GM21447 (cell line): Measurements from ENCODE around the gene PHKG1.
"Not testable (repeated sequence)": the region's sequence is repeated elsewhere in the genome, so short reads cannot be mapped to it uniquely, and the experiment has no call there.

Source experiments
- ATAC-seq: cut with Tn5 transposase; IDR thresholded peaks from one replicate; pipeline ENCODE4 v1.9.1; 2021; ENCODE audit not compliant: unreplicated experiment

The PHKG1 gene

DNA sequence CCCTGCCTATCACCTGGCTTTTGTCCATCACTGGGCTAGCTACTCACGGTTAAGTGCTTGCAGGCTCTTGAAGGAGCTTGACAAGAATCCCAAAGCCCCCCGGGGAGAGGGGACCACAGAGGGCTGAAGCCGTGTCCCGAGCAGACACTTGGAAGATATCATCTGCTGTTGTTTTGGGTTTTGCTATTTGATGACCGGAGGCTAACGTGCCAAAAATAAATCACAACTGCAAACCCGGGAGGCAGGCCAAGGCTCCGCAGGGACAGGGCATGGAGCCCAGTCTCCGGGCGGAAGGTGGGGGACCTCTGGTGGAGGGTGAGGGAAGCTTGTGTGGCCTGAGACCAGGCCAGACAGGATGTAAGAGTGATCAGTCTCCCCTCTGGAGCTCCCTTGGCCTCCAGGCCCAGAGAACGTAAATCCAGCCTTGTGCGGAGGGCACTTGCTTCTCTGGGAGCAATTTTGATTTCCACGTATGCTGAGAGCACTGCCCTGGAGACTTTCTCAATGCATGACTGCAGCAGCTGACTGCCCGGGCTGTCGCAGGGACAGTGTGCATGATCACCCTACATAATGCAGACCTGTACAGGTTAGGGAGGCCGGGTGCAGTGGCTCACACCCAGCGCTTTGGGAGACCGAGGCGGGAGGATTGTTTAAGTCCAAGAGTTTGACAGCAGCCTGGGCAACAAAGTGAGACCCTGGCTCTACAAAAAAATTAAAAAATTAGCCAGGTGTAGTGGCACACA, at the start of gene PHKG1:
PHKG1 (minus strand) TSS at position 164 of the 743 bp plus-strand sequence. CDS start 4,011 bp downstream, outside the sequence.
- ATAC-seq = no peak

DNA sequence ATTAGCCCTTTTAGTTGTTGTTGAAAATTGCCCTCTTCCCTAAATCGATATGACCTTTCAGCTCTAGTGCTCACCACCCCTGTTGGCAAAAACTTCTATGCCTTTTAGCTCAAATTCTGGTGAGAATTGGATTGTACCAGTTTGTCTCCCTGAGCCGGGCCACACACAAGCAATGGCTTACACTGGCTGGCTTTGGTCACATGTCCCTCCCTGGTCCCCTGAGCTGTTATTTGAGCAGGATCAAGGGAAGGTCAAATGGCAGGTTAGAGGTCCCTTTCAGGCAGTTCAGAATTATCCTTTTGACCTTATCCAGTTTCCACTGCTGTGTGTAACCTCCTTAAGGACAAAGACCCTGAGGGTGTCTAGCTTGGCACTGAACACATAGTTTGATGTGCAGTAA, 38.3 kb upstream of the PHKG1 start:
- ATAC-seq = not testable (repeated sequence)

DNA sequence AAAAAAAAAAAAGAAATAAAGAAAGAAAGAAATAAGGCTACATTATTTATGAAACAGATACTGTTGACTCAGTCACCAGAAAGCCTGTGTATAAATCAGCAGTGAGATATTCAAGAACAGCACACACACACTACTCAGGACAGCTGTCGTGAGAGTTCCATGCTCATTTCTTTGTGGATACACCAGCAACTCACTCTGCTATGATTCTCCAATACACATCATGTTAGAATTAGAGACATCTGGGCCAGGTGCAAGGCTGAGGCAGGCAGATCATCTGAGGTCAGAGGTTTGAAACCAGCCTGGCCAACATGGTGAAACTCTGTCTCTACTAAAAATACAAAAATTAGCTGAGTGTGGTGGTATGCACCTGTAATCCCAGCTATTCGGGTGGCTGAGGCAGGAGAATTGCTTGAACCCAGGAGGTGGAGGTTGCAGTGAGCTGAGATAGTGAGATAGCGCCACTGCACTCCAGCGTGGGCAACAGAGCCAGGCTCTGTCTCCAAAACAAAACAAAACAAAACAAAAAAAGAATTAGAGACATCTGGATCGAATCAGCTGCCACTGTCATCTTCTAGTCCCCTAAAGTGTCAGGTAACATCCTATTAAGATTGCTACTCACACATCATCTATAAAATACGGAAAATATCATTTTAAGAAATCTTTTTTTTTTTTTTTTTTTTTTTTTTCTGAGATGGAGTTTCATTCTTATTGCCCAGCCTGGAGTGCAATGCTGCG, 34.7 kb upstream of the PHKG1 start:
- ATAC-seq = no peak

DNA sequence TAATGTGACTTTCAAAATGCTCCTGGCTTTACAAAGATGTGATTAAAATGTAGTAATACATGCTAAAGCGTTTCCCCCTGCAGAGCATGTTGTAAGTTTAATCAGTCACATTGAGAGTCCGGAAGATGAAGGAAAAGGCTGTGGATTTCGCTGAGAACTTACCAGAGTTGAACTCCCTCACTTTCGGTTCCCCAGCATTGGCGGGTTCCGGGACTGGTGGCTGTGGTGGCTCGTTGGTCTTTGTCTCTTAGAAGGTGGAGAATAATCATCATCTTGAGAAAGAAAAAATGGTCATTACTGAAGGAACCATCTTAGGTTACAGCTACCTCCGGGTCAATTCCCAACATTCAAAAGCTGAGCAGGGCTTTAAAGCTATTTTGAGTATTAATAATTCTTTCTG, 33.1 kb upstream of the PHKG1 start:
- no peak for ATAC-seq

DNA sequence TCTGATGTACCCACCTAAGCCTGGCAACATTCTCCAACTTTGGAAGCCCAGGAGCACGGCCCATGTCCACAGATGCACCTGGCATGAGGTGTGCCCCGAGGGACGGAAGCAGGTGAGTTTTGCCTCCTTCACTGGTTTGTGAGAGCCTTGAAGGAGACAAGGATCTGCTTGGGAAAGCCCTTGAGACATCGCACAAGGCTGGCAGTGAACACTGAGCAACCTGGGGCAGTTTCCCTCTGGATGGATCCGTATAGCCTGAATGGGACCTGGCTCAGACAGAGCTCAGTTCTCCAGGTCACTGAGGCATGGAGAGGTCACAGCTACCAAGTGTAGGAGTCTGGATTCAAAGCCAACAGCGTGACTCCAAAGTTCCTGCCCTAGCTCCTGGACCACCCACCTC, 32.2 kb upstream of the PHKG1 start:
- ATAC-seq = no peak

DNA sequence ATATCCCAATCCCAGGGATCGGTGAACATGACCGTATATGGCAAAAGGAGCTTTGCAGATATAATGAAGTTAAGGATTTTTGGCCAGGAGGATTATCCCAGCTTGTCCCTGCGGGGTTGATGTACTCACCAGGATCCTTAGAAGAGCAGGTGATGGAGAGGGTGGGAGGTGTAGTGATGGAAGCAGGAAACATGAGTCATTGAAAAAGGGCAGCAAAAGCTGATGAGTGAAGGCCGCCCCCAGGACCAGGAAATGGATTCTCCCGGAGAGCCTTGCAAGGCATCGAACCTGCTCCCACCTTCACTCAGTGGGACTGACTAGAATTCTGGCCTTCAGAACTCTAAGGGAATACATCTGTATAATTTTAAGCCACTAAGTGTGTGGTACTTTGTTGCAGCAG, 28.7 kb upstream of the PHKG1 start:
- no peak for ATAC-seq

DNA sequence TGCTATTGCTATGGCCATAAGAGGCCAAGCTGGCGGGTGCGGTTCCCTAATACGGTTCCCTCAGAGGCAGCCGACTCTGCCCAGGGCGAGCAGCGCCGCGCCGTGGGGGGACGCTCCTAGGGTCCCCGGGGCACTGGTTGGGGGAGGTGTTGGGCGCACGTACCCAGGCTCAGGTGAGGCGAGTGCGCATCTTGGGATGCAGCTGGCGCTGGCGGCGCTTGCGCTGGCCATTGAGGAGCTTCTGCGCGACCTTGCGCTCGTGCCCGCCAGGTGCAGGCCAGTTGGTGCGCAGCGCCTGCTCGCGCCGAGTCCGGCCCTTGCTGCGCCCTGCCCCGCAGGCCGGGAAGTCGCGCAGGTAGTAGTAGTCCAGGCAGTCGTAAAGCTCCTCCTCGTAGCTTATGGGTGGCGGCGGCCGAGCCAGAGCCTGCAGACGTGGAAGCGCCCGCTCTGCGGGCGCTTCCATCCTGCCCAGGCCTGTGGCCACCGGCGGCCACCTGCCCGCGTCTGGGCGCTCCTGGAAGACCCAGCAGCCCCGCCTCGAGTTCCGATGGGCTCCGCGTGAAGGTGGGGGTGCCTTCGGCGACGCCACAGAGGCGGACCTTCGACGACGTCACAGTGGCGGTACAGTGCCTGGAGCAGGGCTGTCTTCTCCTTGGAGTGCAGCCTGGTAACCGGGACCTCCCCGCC, 23.2 kb upstream of the PHKG1 start, which contains the start of gene NUPR2:
NUPR2 (minus strand) TSS at position 566 of the 687 bp plus-strand sequence; CDS start at position 463, 103 bp downstream.
- ATAC-seq = no peak

DNA sequence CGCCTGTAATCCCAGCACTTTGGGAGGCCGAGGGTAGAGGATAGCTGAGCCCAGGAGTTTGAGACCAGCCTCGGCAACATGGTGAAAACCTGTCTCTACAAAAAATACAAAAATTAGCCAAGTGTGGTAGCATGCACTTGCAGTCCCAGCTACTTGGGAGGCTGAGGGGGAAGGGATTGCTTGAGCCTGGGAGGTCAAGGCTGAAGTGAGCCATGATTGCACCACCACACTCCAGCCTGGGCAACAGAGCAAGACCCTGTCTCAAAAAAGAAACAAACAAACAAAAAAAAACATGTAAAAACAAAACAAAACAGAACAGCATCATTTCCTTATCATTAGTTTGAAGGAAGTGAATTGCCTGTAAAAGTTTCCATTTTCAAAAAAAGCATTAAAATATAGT, 19.5 kb upstream of the PHKG1 start:
- ATAC-seq = not testable (repeated sequence)

DNA sequence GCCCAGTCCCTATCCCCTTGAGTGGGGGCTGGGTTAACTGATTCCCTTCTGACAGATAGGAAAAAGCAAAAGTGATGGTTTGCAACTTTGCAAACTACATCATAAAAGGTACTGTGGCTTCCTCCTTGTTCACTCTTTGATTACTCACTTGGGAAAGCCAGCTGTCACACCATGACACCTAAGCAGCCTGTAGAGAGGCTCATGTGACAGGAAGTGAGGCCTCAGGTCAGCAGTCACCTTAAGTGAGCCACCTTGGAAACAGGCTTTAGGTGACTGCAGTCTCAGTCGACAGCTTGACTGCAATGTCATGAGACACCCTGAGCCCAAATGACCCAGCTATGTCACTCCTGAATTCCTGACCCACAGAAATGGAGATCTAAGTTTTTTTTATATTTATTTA, 17.9 kb upstream of the PHKG1 start:
- no peak for ATAC-seq

DNA sequence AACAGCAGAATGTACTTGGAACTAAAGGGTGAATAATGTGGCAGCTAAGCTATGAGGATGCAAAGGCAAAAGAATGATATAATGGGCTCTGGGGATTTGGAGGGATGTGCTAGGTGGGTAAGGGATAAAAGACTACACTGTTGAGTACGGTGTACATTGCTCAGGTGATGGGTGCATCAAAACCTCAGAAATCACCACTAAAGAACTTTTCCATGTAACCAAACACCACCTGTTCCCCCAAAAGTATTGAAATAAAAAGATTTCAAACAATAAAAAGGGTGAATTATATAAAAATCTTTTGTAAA, 15.2 kb upstream of the PHKG1 start:
- ATAC-seq = no peak

DNA sequence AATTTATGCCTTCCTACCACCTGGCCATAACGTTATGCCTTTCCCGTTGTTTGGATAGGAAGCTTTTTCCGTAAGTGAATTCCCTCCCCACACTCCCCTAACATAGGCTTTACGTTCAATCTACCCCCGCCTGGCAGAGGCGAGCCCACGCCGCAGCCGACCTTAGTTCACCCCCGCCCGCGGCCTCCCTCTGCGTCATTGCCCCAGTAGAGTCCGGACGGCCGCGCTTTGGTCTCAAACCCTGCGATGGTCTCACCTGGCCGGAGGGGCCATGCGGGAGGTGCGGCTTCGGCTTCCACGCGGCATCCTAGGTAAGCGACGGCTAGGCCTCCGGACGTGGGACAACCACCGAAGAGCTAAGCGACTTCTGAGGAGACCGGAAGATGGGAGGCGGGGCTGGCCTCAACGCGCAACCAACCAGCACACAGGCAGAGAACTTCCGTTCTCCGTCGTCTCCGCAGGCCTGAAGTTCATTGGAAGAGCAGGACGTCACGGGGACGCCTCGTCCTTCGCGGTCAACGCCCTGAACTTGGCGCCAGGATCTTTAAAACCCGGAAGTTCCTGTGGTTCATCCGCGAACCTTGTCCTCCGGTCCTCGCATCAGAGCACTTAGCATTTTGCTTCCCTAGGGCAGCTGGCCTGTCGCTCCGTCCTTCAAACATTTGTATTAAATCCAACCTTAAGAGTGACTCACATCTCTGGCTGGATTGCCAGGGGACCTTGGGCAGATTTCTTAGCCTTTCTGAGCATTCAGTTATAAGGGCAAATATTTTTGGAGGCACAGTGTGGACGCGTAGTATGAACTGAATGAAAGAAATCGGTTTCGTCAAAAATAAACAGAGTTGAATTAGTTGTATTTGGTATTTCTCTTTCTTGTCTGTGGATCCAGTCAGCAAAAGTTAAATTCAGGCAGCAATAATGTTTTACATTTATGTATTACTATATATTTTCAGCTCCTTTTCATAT, 13.6 kb upstream of the PHKG1 start, which contains the start of gene CHCHD2:
CHCHD2 (minus strand) TSS at position 369 of the 966 bp plus-strand sequence; CDS start at position 306, 63 bp downstream.
- ATAC-seq = peak; percentile 99

DNA sequence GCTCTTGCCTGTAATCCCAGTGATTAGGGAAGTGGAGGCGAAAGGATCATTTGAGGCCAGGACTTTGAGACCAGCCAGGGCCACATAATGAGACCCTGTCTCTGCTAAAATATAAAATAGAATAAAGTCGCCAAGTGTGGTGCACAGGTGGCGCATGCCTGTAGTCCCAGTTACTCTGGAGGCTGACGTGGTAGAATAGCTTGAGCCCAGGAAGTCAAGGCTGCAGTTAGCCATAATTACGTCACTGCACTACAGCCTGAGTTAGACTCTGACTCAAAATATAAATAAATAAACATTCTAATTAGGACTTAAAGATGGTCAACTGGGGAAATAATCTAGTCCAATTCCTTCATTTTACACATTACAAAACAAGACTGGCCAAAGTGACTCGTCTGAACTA, 12.8 kb upstream of the PHKG1 start:
- ATAC-seq = no peak

DNA sequence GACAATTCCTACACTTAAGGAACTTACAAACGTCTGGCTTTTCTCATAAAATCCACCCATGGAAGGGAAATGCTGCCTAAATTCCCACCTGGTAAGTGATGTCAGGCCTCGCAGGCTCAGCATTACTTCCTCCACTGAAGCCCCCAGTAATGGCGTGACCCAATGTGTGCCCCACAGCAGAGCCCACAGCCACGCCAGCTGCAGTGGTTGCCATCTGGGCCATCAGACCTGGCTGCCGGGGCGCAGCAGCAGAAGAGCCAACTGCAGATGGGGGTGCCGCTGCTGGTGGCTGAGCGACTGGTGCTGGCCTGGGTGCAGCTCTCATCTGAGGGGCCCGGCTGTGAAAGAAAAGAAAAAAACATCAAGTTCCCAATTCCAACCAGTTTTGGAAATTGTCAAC, 11.4 kb upstream of the PHKG1 start:
- ATAC-seq = not testable (repeated sequence)

DNA sequence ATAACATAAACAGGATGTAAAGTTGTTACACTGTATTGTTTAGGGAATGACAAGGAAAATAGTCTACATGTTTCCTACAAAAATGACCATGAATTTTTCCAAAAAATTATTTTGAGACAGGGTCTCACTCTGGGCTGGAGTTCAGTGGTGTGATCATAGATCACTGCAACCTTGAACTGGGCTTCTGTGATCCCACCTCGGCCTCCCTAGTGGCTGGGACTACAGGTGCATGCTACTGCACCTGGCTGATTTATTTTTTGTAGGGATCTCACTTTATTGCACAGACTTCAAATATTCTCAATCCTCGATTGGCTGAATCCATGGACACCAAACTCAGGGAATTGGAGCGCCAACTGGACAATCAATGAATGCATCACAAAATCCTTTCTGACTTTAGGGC, 6.9 kb upstream of the PHKG1 start:
- ATAC-seq = no peak

DNA sequence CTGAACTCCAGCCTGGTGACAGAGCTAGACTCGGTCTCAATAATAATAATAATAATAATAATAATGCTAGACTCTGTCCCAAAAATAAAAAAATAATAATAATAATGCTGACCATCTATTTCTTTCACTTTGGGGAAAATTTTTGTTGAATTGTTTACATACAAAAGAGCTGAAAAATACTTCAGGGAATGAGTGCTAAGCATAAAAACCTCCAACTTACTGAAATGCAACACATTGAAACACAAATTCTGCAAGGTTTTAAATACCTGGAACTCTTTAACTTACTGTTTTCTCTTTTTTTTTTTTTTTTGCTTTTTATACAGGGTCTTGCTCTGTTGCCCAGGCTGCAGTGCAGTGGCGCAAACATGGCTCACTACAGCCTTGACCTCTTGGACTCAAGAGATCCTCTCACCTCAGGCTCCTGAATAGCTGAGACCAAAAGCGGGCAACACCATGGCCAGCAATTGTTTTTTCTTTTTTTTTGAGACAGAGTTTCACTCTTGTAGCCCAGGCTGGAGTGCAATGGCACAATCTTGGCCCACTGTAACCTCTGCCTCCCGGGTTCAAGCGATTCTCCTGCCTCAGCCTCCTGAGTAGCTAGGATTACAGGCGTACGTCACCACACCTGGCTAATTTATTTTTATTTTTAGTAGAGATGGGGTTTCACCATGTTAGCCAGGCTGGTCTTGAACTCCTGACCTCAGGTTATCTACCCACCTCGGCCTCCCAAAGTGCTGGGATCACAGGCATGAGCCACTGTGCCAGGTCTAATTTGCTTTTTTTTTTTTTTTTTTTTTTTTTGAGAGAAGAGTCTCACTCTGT, 5.6 kb upstream of the PHKG1 start:
- ATAC-seq = not testable (repeated sequence)

DNA sequence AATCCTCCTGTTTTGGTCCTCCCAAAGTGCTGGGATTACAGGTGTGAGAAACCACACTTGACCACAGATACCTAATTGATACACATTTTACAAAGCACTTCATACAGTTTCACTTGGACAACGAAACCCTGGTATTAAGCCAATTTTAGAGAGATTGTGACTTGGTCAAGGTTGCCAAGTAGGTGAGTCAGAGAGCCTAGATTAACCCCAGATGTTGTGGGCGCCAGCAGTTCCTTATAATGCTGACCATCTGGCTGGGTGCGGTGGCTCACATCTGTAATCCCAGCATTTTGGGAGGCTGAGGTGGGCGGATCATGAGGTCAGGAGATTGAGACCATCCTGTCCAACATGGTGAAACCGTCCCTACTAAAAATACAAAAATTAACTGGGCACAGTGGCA, 4.9 kb upstream of the PHKG1 start:
- no peak for ATAC-seq

DNA sequence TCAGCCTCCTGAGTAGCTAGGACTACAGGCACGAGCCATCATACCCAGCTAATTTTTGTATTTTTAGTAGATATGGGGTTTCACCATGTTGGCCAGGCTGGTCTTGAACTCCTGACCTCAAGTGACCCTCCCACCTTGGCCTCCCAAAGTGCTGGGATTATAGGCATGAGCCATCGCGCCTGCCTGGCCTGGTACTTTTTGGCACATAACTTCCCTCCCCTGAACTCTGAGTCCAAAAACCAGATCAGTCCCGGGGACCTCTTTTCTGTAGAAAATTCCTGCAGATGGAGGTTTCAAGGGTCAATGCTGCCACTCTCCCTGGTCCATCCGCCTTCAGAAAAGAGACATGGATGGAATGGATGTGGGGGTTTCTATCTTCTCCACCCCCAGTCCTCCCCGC, 364 bp downstream of the PHKG1 start:
- ATAC-seq = not testable (repeated sequence)

DNA sequence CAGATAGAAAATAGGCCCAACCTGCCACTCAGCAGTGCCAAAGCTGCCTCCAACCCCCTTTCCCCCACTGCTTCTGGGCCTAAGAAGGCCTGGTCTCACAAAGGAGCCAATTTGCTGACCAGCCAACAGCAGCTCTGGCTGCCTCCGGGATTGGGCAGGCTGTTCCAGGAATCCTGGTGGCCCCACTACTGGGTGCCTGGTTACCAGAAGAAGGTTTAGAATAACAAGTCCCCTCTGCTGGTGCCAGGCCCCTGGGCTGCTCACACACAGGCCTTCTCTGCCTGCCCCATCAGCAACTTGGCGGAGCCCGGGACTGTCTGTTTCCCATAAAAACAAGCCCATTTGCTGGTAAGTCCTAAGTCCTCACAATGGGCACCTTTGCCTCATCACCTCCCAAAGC, 1.2 kb downstream of the PHKG1 start:
- no peak for ATAC-seq

DNA sequence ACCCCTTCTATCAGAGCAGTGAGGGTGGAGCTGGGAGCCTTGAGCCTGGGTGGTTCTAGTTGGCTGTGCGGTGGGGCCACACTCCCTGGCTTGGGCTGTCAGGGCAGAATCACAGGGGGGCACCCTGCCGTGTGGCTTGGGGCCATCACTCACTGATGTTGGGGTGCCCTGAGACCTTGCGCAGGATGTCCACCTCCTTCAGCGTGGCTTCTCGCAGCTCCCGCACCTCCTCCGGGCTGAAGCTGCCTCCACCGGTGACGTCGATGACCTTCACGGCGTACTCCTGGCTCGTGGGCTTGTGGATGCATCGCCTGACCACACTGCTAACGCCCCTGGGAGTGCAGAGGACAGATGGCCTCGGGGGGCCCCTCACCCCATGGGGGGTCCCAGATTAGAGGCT, 5.3 kb downstream of the PHKG1 start:
- ATAC-seq = no peak

DNA sequence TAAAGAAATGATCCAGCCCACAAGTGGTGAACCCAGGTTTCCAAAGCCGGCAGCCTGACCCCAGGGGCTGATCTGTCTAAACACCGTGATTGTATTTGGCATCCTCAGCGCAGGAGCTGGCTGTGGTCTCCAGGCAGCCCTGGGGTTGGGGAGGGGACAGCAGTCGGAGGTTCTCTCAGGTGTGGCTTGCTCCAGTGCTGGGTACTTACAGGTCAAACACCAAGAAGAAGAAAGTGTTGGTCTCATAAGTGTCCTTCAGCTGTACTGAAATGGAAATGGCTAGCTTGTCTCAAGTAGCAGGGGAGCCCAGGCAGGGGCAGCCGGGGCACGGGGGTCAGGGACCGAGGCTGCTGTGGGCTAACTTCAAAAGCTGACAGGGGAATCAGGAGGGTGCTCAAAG, 6.0 kb downstream of the PHKG1 start:
- no peak for ATAC-seq
